HEK293T (cell line): ENCODE results near the gene ENTPD8.

Experiments
- ARNT ChIP-seq: fragments of 450-650 bp; IDR thresholded peaks from 2 replicates; pipeline ENCODE4 v1.6.1; 2017; ENCODE audit warnings: mild to moderate bottlenecking
- FOXA1 ChIP-seq: fragments of 450-650 bp; IDR thresholded peaks from 2 replicates; pipeline ENCODE4 v1.6.1; 2016; ENCODE audit warnings: mild to moderate bottlenecking
- FOXK2 ChIP-seq: fragments of 450-650 bp; IDR thresholded peaks from 2 replicates; pipeline ENCODE4 v1.6.1; 2016; ENCODE audit warnings: mild to moderate bottlenecking
- FOXM1 ChIP-seq: fragments of 450-650 bp; IDR thresholded peaks from 2 replicates; pipeline ENCODE4 v1.6.1; 2017; ENCODE audit warnings: mild to moderate bottlenecking, borderline replicate concordance
- NFRKB ChIP-seq: fragments of 450-650 bp; IDR thresholded peaks from 2 replicates; pipeline ENCODE4 v1.6.1; 2016; ENCODE audit warnings: mild to moderate bottlenecking, moderate library complexity
- SUZ12 ChIP-seq: fragments of 450-650 bp; IDR thresholded peaks from 2 replicates; pipeline ENCODE4 v1.6.1; 2016; ENCODE audit warnings: mild to moderate bottlenecking
- ZNF384 ChIP-seq: fragments of 450-650 bp; IDR thresholded peaks from 2 replicates; pipeline ENCODE4 v1.6.1; 2016

DNA sequence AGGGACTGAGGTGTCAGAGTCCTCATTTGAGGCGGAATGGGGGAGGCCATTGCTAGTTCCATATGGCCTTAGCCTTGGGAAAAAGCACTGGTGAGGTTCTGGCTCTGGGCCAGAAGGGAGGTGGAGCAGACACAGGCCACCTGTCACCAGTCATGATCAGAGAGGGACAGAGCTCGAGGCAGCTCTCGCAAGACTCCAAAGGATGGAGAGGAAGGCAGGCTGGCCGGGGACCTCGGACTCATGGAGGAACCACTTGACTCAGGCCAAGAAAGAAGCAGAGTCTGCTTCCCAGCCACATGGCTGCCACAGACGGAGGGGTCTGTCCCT is 47.1 kb upstream of the ENTPD8 start:
- TF ChIP-seq ZNF384, result no peak
- no peak for TF ChIP-seq SUZ12
- TF ChIP-seq FOXA1, result no peak
- TF ChIP-seq FOXK2, result no peak
- no peak for TF ChIP-seq FOXM1
- no peak for TF ChIP-seq NFRKB
- no peak for TF ChIP-seq ARNT
